Measurements from ENCODE around the gene RAD51B. TPM values are rescaled to one million over a fixed set of nuclear protein-coding genes. Genes with fewer than 3 reads are reported as not detected.
A peak's percentile ranks its signal among the peaks of the same experiment; 100 is the strongest.

The RAD51B gene
- total and polyA plus RNA-seq, 9 of the 15 experiments (the other 6 are each of a cell fraction or from before 2014, with no cell fraction given) = 8.5 to 17.3 (median 11.3) TPM

DNA sequence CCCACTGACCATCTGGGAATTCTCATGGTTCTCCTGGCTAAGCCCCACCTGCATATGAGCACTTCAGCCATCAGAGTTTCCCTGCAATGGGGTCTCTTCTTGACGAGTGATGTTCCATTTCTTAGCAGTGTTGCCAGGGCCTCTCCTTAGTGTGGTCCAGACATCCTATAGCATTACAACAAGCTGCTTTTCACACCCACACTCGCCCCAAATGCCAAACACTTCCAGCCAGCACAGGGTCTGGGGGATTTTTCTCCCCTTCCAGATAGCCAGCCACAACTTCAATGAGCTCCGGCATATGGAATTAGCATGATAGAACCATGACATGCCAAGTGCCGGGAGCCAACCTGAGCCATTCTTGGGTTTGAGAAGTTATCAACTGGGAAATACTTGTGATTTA lies 705.9 kb downstream of the RAD51B start (continued):
- TF ChIP-seq RBBP5 (IDR thresholded peaks at IDR 0.05; ENCODE audit: borderline replicate concordance, insufficient read depth, low read length, poor library complexity, severe bottlenecking) = no peak

GRCh38 chr14:68526512-68527091 lies 707.0 kb downstream of the RAD51B start:
- TF ChIP-seq NFE2 (IDR thresholded peaks at IDR 0.05; ENCODE audit: low read depth) (0 out of 2 replicates have a peak, but pooled peaks have one; percentile 35), MEIS2 (IDR thresholded peaks at IDR 0.05; ENCODE audit: partially characterized antibody) (peak; percentile 14), ZNF584 (CRISPR knock-in tag; IDR thresholded peaks at IDR 0.05; ENCODE audit: low read depth) (no peak)
- ATAC-seq = no peak
- H3K9ac ChIP-seq (ENCODE audit: insufficient read depth in 1 of 2, low read depth in 2 of 2, low read length in 2 of 2) = no peak overlapping the region
- no peak overlapping the region for H3K27ac ChIP-seq (ENCODE audit: extremely low read depth, low read depth, low read length)
- no peaks in the 10 kb centered on the region for H4K20me1 ChIP-seq (replicated peaks; ENCODE audit: control insufficient read depth, insufficient read depth, low read length)
- DNase-seq (ENCODE audit: extremely low read depth in 1 of 4, low spot score in 3 of 4) = no peak
- H3K9me3 ChIP-seq (replicated peaks; ENCODE audit: control insufficient read depth, insufficient read depth, low read depth, low read length) = 0 out of 2 replicates have a peak, but pooled peaks cover 3% of the 10 kb centered on the region
- POLR2A ChIA-PET = interaction anchor here (0.6 kb wide), 1 partner anchor 24 kb away, joined by 3 read pairs; no protein-coding TSS in a partner anchor
- no peak overlapping the region for H3K4me2 ChIP-seq (ENCODE audit: insufficient read depth, low read length)
- H3K9me1 ChIP-seq (ENCODE audit: control insufficient read depth, insufficient read depth, low read length) = no peaks in the 10 kb centered on the region
- CTCF ChIA-PET (ENCODE audit: low intra/inter-chr PET ratio) = no interaction called here
- no peaks in the 10 kb centered on the region for H3K79me2 ChIP-seq (ENCODE audit: control insufficient read depth, insufficient read depth, low read length)
- in situ Hi-C loops (cut with MboI) = no loop called here
- no peaks in the 10 kb centered on the region for H3K27me3 ChIP-seq (ENCODE audit: control insufficient read depth in 2 of 2, insufficient read depth in 2 of 2, low read length in 2 of 2)
- intact Hi-C loops (cut with micrococcal nuclease) = no loop called here
- no peaks in the 10 kb centered on the region for H3K36me3 ChIP-seq (ENCODE audit: control insufficient read depth, insufficient read depth, low read length)
- WGBS (ENCODE audit: insufficient coverage, low coverage, missing lambda C conversion rate) = 37% methylated on average over 8 of the region's 8 CpGs
- FAIRE-seq = no peak
- no TSS peak for BruUV-seq (replicated peaks)
- H3K4me3 ChIP-seq = no peak overlapping the region
- H2AFZ ChIP-seq (ENCODE audit: low read depth, low read length) = no peak overlapping the region
- no peaks in the 10 kb centered on the region for H3K4me1 ChIP-seq (replicated peaks in 1 of 2; ENCODE audit: control insufficient read depth in 2 of 2, insufficient read depth in 2 of 2, low read length in 2 of 2)

All from K562 (cell line).